ENCODE data around the gene VSIG10L. TPM values are rescaled to one million over a fixed set of nuclear protein-coding genes. Genes with fewer than 3 reads are reported as not detected.

The VSIG10L gene
- polyA plus RNA-seq, 2 of the 4 experiments (the other 2 are of a cell fraction): 6.7 to 9.2 TPM

GRCh38 chr19:51325161-51325976, 16.6 kb downstream of the VSIG10L start (continued):
- TF ChIP-seq NFE2L2 (conservative IDR thresholded peaks at IDR 0.05; ENCODE audit: low read length): no peak

GRCh38 chr19:51324167-51324481, 17.8 kb downstream of the VSIG10L start:
- POLR2A ChIA-PET: interaction anchor here (1.2 kb wide), 1 partner anchor 16 kb away, joined by 7 read pairs; no protein-coding TSS in a partner anchor

GRCh38 chr19:51323481-51324166, 18.3 kb downstream of the VSIG10L start:
- Histone ChIP-seq H3K4me3 (no peak overlapping the region), H3K4me2 (no peak overlapping the region), H3K27ac (no peak overlapping the region), H3K4me1 (peaks cover 14% of the 10 kb centered on the region; the same call in 2 of the 3 replicates), H3K9me3 (no peaks in the 10 kb centered on the region)
- POLR2A ChIA-PET: interaction anchor here (1.2 kb wide), 1 partner anchor 16 kb away, joined by 7 read pairs; no protein-coding TSS in a partner anchor
- WGBS (ENCODE audit: missing lambda C conversion rate): 47% methylated on average over 29 of the region's 29 CpGs
- TF ChIP-seq TP53 (CRISPR knock-in tag; IDR thresholded peaks at IDR 0.05): no peak
- no peak for TF ChIP-seq RARB (CRISPR knock-in tag; IDR thresholded peaks at IDR 0.05)
- no peak for TF ChIP-seq JUN (IDR thresholded peaks at IDR 0.05)
- no peak for TF ChIP-seq ESRRA (IDR thresholded peaks at IDR 0.05; ENCODE audit: borderline replicate concordance, low read length)
- no peak for TF ChIP-seq MAX (IDR thresholded peaks at IDR 0.05)
- no peak for TF ChIP-seq MYC (IDR thresholded peaks at IDR 0.05; ENCODE audit: borderline replicate concordance, low read length)
- TF ChIP-seq, protein P1, sequence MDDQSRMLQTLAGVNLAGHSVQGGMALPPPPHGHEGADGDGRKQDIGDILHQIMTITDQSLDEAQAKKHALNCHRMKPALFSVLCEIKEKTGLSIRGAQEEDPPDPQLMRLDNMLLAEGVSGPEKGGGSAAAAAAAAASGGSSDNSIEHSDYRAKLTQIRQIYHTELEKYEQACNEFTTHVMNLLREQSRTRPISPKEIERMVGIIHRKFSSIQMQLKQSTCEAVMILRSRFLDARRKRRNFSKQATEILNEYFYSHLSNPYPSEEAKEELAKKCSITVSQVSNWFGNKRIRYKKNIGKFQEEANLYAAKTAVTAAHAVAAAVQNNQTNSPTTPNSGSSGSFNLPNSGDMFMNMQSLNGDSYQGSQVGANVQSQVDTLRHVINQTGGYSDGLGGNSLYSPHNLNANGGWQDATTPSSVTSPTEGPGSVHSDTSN (IDR thresholded peaks at IDR 0.05): no peak
- no peak for TF ChIP-seq HES2 (IDR thresholded peaks at IDR 0.05)
- TF ChIP-seq RNF2 (IDR thresholded peaks at IDR 0.05; ENCODE audit: borderline replicate concordance, low read depth): no peak
- no peak for TF ChIP-seq RFX5 (IDR thresholded peaks at IDR 0.05)
- TF ChIP-seq GATA3 (IDR thresholded peaks at IDR 0.05; ENCODE audit: borderline replicate concordance): no peak
- no peak for TF ChIP-seq POLR2A (IDR thresholded peaks at IDR 0.05; ENCODE audit: low read length)
- ATAC-seq (no peak), FAIRE-seq (no peak), DNase-seq (ENCODE audit: low read depth in 1 of 2, low spot score in 1 of 2) (no peak)
- CTCF ChIA-PET: interaction anchor here (1.2 kb wide), 1 partner anchor 9 kb away, joined by 5 read pairs; no protein-coding TSS in a partner anchor

More at GRCh38 chr19:51324167-51324481, 17.8 kb downstream of the VSIG10L start:
- peaks cover 14% of the 10 kb centered on the region; the same call in 2 of the 3 replicates for H3K4me1 ChIP-seq
- no peaks in the 10 kb centered on the region for H3K9me3 ChIP-seq
- WGBS (ENCODE audit: missing lambda C conversion rate): 65% methylated on average over 6 of the region's 6 CpGs
- ATAC-seq: no peak
- no peak overlapping the region for H3K4me2 ChIP-seq
- DNase-seq (ENCODE audit: low read depth in 1 of 2, low spot score in 1 of 2): no peak
- H3K27ac ChIP-seq: no peak overlapping the region
- FAIRE-seq: no peak
- no peak for TF ChIP-seq SMC3 (IDR thresholded peaks at IDR 0.05)
- TF ChIP-seq EHF (CRISPR knock-in tag; IDR thresholded peaks at IDR 0.05): no peak
- no peak for TF ChIP-seq ZC3H11A (IDR thresholded peaks at IDR 0.05)
- TF ChIP-seq RCOR1 (IDR thresholded peaks at IDR 0.05; ENCODE audit: low read depth, low read length): no peak
- no peak for TF ChIP-seq MYC (IDR thresholded peaks at IDR 0.05; ENCODE audit: borderline replicate concordance, low read length)
- TF ChIP-seq EHMT2 (IDR thresholded peaks at IDR 0.05; ENCODE audit: low read depth): no peak
- TF ChIP-seq NPAS2 (CRISPR knock-in tag; IDR thresholded peaks at IDR 0.05; ENCODE audit: borderline replicate concordance): no peak
- no peak for TF ChIP-seq CBX2 (IDR thresholded peaks at IDR 0.05; ENCODE audit: borderline replicate concordance, low read depth)
- no peak for TF ChIP-seq HOXB13 (CRISPR knock-in tag; IDR thresholded peaks at IDR 0.05; ENCODE audit: low read depth)
- TF ChIP-seq HES2 (IDR thresholded peaks at IDR 0.05): no peak
- TF ChIP-seq HMGXB4 (CRISPR knock-in tag; IDR thresholded peaks at IDR 0.05; ENCODE audit: borderline replicate concordance): no peak
- TF ChIP-seq HEYL (CRISPR knock-in tag; IDR thresholded peaks at IDR 0.05): no peak
- CTCF ChIA-PET: interaction anchor here (1.2 kb wide), 1 partner anchor 9 kb away, joined by 5 read pairs; no protein-coding TSS in a partner anchor
- no peak overlapping the region for H3K4me3 ChIP-seq
